AG04450 (cell line): ENCODE data around the gene CELA1. TPM values are rescaled to one million over a fixed set of nuclear protein-coding genes. Genes with fewer than 3 reads are reported as not detected.
A peak's percentile ranks its signal among the peaks of the same experiment; 100 is the strongest.

ENCODE experiments used
- CTCF ChIA-PET: fragments of 300-600, 350-600 bp; formaldehyde crosslinking; extraction: SDS; loops from one replicate; lab custom pipeline; 2022; ENCODE audit warnings: antibody characterized with exemption, inconsistent platforms; lab: Charles Lee
- POLR2A ChIA-PET: fragments of 350-600 bp; formaldehyde crosslinking; extraction: SDS; loops from one replicate; lab custom pipeline; 2021; ENCODE audit warnings: antibody characterized with exemption, inconsistent platforms; lab: Yijun Ruan, JAX
- DNase-seq: peaks from one replicate; pipeline ENCODE4 v3.0.0-alpha.2; 2011; ENCODE audit warnings: low read depth, low spot score
- H3K27ac ChIP-seq: one replicate; pipeline ENCODE4 v1.5.1; 2012; ENCODE audit warnings: low read depth, low read length, control low read depth
- H3K27me3 ChIP-seq: one replicate; pipeline ENCODE4 v1.6.0; 2012; ENCODE audit warnings: low read length; ENCODE audit not compliant: control insufficient read depth, insufficient read depth
- H3K4me3 ChIP-seq: 2 replicates; pipeline ENCODE4 v1.5.1; 2011; ENCODE audit warnings: mild to moderate bottlenecking, low read depth, low read length, control low read depth
- H3K9me3 ChIP-seq: 2 replicates; pipeline ENCODE4 v1.5.1; 2012; ENCODE audit warnings: low read length; ENCODE audit not compliant: control insufficient read depth, insufficient read depth
- CTCF ChIP-seq: IDR thresholded peaks from 2 replicates; pipeline ENCODE4 v1.5.1; 2011; ENCODE audit warnings: low read depth, low read length, control low read depth, inconsistent platforms
- polyA minus RNA-seq: library from RNA; depleted of rRNA, polyadenylated mRNA; stranded (reverse); fragments of >200 nt; gene quantifications from 2 replicates; pipeline ENCODE4 v1.2.3, GENCODE V29; 2011; rRNA and poly(A)+ RNA removed
- polyA plus RNA-seq: library from polyadenylated mRNA; depleted of rRNA; stranded (reverse); fragments of >200 nt; gene quantifications from 2 replicates; pipeline ENCODE4 v1.2.3, GENCODE V29; 2011; rRNA removed

The CELA1 gene
- polyA plus RNA-seq: 0.74 and 0.79 TPM in 2 replicates
- 0.23 TPM in 1 of 2 replicates, not detected in the other for polyA minus RNA-seq

- no peaks in the 10 kb centered on the region for H3K27me3 ChIP-seq
- no peak within 1 kb of the TSS for H3K4me3 ChIP-seq
- POLR2A ChIA-PET: no interaction called here
- H3K9me3 ChIP-seq: no peaks in the 10 kb centered on the region; the same call in 1 of the 2 replicates
- H3K27ac ChIP-seq: peak within 1 kb of the TSS; percentile 11
- DNase-seq: no peak
- CTCF ChIA-PET: no interaction called here
- no peak for TF ChIP-seq CTCF
These were observed at the start of gene CELA1 for GRCh38 chr12:51346581-51346980. TSS of gene CELA1 (minus strand) at chr12:51346679. CDS start at chr12:51346638, 41 bp downstream.

- no peak for TF ChIP-seq CTCF
- no peak for DNase-seq
- ChIA-PET CTCF (interaction anchor here (1.2 kb wide), 2 partner anchors 24 to 25 kb away, joined by 3 read pairs; no protein-coding TSS in a partner anchor), POLR2A (interaction anchor here (0.6 kb wide), 1 partner anchor 178 kb away, joined by 3 read pairs; no protein-coding TSS in a partner anchor)
- Histone ChIP-seq H3K9me3 (no peaks in the 10 kb centered on the region), H3K27ac (no peak overlapping the region), H3K4me3 (no peak overlapping the region), H3K27me3 (no peaks in the 10 kb centered on the region)
These were observed 49.1 kb upstream of the CELA1 start for GRCh38 chr12:51395283-51396230.

- POLR2A ChIA-PET: interaction anchor here (1.2 kb wide), 1 partner anchor 22 kb away, joined by 5 read pairs; no protein-coding TSS in a partner anchor
- no peak for TF ChIP-seq CTCF
These were observed 47.4 kb upstream of the CELA1 start for GRCh38 chr12:51393676-51394545.

GRCh38 chr12:51392556-51393237 lies 46.2 kb upstream of the CELA1 start:
- Histone ChIP-seq H3K27me3 (no peaks in the 10 kb centered on the region), H3K27ac (peak overlapping the region; percentile 65), H3K9me3 (no peaks in the 10 kb centered on the region), H3K4me3 (peak overlapping the region; percentile 32)
- DNase-seq: no peak
- TF ChIP-seq CTCF: peak; percentile 8; the same call in 1 of the 2 replicates
- ChIA-PET CTCF (interaction anchor here (0.7 kb wide), 1 partner anchor 140 kb away, joined by 3 read pairs; no protein-coding TSS in a partner anchor), POLR2A (interaction anchor here (2.5 kb wide), 1 partner anchor 21 kb away, joined by 12 read pairs; no protein-coding TSS in a partner anchor)

More at GRCh38 chr12:51393676-51394545, 47.4 kb upstream of the CELA1 start:
- DNase-seq: peak; percentile 59
- CTCF ChIA-PET: interaction anchor here (1.2 kb wide), 1 partner anchor 26 kb away, joined by 3 read pairs; no protein-coding TSS in a partner anchor
- H3K9me3 ChIP-seq: no peaks in the 10 kb centered on the region
- H3K4me3 ChIP-seq: peak overlapping the region; percentile 7; the same call in 1 of the 2 replicates
- no peaks in the 10 kb centered on the region for H3K27me3 ChIP-seq
- peak overlapping the region; percentile 84 for H3K27ac ChIP-seq
